GM23338 (cell line): ENCODE results near the gene ACSM2A. TPM values are rescaled to one million over a fixed set of nuclear protein-coding genes. Genes with fewer than 3 reads are reported as not detected.

Source experiments
- ATAC-seq: fragments of 200-7000 bp; cut with Tn5 transposase; 3 replicates; pipeline ENCODE4 v1.9.1; 2020
- DNase-seq: peaks from one replicate; pipeline ENCODE4 v3.0.0-alpha.2; 2015; ENCODE audit warnings: low spot score
- H2AFZ ChIP-seq: fragments of 200-600 bp; sonication (generic); 2 replicates; pipeline ENCODE4 v1.8.0; 2016; ENCODE audit warnings: antibody characterized with exemption, mild to moderate bottlenecking, moderate library complexity
- H3F3A ChIP-seq: fragments of 200-600 bp; sonication (generic); replicated peaks from 2 replicates; pipeline ENCODE4 v1.8.0; 2017; ENCODE audit warnings: antibody characterized with exemption, mixed run types, low read depth
- H3K27ac ChIP-seq: fragments of 200-600 bp; sonication (generic); 2 replicates; pipeline ENCODE4 v1.6.1; 2016; ENCODE audit warnings: low read depth
- H3K27me3 ChIP-seq: fragments of 200-600 bp; sonication (generic); 2 replicates; pipeline ENCODE4 v1.8.0; 2016; ENCODE audit warnings: mild to moderate bottlenecking, mixed run types, moderate library complexity; ENCODE audit not compliant: insufficient read depth
- H3K36me3 ChIP-seq: fragments of 200-600 bp; sonication (generic); 2 replicates; pipeline ENCODE4 v1.8.0; 2016; ENCODE audit warnings: mild to moderate bottlenecking; ENCODE audit not compliant: insufficient read depth
- H3K4me1 ChIP-seq: fragments of 200-600 bp; sonication (generic); 2 replicates; pipeline ENCODE4 v1.8.0; 2016; ENCODE audit warnings: mild to moderate bottlenecking, moderate library complexity; ENCODE audit not compliant: insufficient read depth
- H3K4me2 ChIP-seq: fragments of 200-600 bp; sonication (generic); 2 replicates; pipeline ENCODE4 v1.7.1; 2017; ENCODE audit warnings: mixed run types
- H3K4me3 ChIP-seq: fragments of 200-600 bp; sonication (generic); 2 replicates; pipeline ENCODE4 v1.6.1; 2016; ENCODE audit warnings: mixed run types
- H3K79me2 ChIP-seq: fragments of 200-600 bp; sonication (generic); replicated peaks from 2 replicates; pipeline ENCODE4 v1.8.0; 2017; ENCODE audit warnings: mild to moderate bottlenecking; ENCODE audit not compliant: insufficient read depth
- H3K9me2 ChIP-seq: fragments of 200-600 bp; sonication (generic); 2 replicates; pipeline ENCODE4 v1.8.0; 2017; ENCODE audit not compliant: insufficient read depth
- H4K20me1 ChIP-seq: fragments of 200-600 bp; sonication (generic); replicated peaks from 2 replicates; pipeline ENCODE4 v1.8.0; 2017; ENCODE audit warnings: mild to moderate bottlenecking; ENCODE audit not compliant: insufficient read depth
- H3K27ac Mint-ChIP-seq: 2 replicates; pipeline ENCODE4 v1.8.0; 2020; ENCODE audit warnings: inconsistent platforms, mild to moderate bottlenecking, moderate library complexity, mixed read lengths
- H3K27me3 Mint-ChIP-seq: 3 replicates; pipeline ENCODE4 v1.8.0; 2022; ENCODE audit warnings: low read depth, mild to moderate bottlenecking, moderate library complexity, mixed read lengths, inconsistent platforms; ENCODE audit not compliant: insufficient read depth, poor library complexity
- H3K36me3 Mint-ChIP-seq: 3 replicates; pipeline ENCODE4 v1.8.0; 2021; ENCODE audit warnings: low read depth, mild to moderate bottlenecking, inconsistent platforms, moderate library complexity, mixed read lengths
- H3K4me1 Mint-ChIP-seq: 3 replicates; pipeline ENCODE4 v1.8.0; 2020; ENCODE audit warnings: mild to moderate bottlenecking, inconsistent platforms, mixed read lengths
- H3K4me3 Mint-ChIP-seq: 3 replicates; pipeline ENCODE4 v1.8.0; 2021; ENCODE audit warnings: moderate library complexity, mild to moderate bottlenecking, inconsistent platforms, mixed read lengths
- H3K9me3 Mint-ChIP-seq: 3 replicates; pipeline ENCODE4 v1.8.0; 2020; ENCODE audit warnings: moderate library complexity, mild to moderate bottlenecking, inconsistent platforms, mixed read lengths
- CREB1 ChIP-seq: fragments of 250-450 bp; sonication (Bioruptor Pico); IDR thresholded peaks from 2 replicates; pipeline ENCODE4 v1.5.0; 2020; ENCODE audit warnings: low read depth, mild to moderate bottlenecking, moderate library complexity
- CTCF ChIP-seq, 2 experiments: fragments of 200-600 bp in 1 of 2; sonication (generic) in 1 of 2; conservative IDR thresholded peaks; 2 replicates each; pipeline versions ENCODE4 v1.5.1 to v1.6.1; 2016 to 2017; ENCODE audit warnings: antibody characterized with exemption in 2 of 2, low read depth in 2 of 2, mild to moderate bottlenecking in 2 of 2, moderate library complexity in 1 of 2
- ETS1 ChIP-seq: IDR thresholded peaks from 2 replicates; pipeline ENCODE4 v1.6.1; 2016; ENCODE audit warnings: antibody characterized with exemption
- EZH2 ChIP-seq: fragments of 200-600 bp; sonication (generic); IDR thresholded peaks from one replicate; pipeline ENCODE4 v1.8.0; 2017; ENCODE audit warnings: antibody characterized with exemption, mild to moderate bottlenecking, low read depth; ENCODE audit not compliant: unreplicated experiment
- EZH2phosphoT487 ChIP-seq: fragments of 200-600 bp; sonication (generic); IDR thresholded peaks from one replicate; pipeline ENCODE4 v1.8.1; 2018; ENCODE audit warnings: antibody characterized with exemption; ENCODE audit not compliant: unreplicated experiment
- JUNB ChIP-seq: IDR thresholded peaks from one replicate; pipeline ENCODE4 v1.6.1; 2016; ENCODE audit warnings: antibody characterized with exemption; ENCODE audit not compliant: unreplicated experiment
- NANOG ChIP-seq: IDR thresholded peaks from 2 replicates; pipeline ENCODE4 v1.6.1; 2016; ENCODE audit warnings: antibody characterized with exemption, borderline replicate concordance
- POLR2AphosphoS5 ChIP-seq: IDR thresholded peaks from 2 replicates; pipeline ENCODE4 v1.6.1; 2016; ENCODE audit warnings: antibody characterized with exemption, low read depth
- REST ChIP-seq: IDR thresholded peaks from one replicate; pipeline ENCODE4 v1.6.1; 2018; ENCODE audit warnings: antibody characterized with exemption; ENCODE audit not compliant: unreplicated experiment
- STAT1 ChIP-seq: IDR thresholded peaks from one replicate; pipeline ENCODE4 v1.6.1; 2016; ENCODE audit warnings: antibody characterized with exemption; ENCODE audit not compliant: unreplicated experiment
- ZNF114 ChIP-seq: fragments of 250-450 bp; sonication (Bioruptor Pico); IDR thresholded peaks from 2 replicates; pipeline ENCODE4 v1.5.0; 2020; ENCODE audit warnings: mild to moderate bottlenecking, moderate library complexity
- ZNF331 ChIP-seq: fragments of 250-450 bp; sonication (Bioruptor Pico); IDR thresholded peaks from 2 replicates; pipeline ENCODE4 v1.5.0; 2020; ENCODE audit warnings: low read depth, mild to moderate bottlenecking, moderate library complexity
- ZNF462 ChIP-seq: fragments of 250-450 bp; sonication (Bioruptor Pico); IDR thresholded peaks from 2 replicates; pipeline ENCODE4 v1.5.0; 2020; ENCODE audit warnings: mild to moderate bottlenecking, moderate library complexity
- polyA plus RNA-seq: library from polyadenylated mRNA; unstranded; fragments of >200 nt; fragmentation: Nextera tagmentation; extraction: Ambion mirVana; gene quantifications from 2 replicates; pipeline ENCODE4 v1.2.1, GENCODE V29; 2016
- total RNA-seq: library from RNA; depleted of rRNA; stranded (reverse); fragments of >200 nt; shearing (Covaris generic); gene quantifications from 2 replicates; pipeline ENCODE4 v1.2.3, GENCODE V29; 2014

The ACSM2A gene
- total and polyA plus RNA-seq, 2 experiments from 2014 or later: not detected

GRCh38 chr16:20504418-20504817 is 53.1 kb downstream of the ACSM2A start:
- no peaks in the 10 kb centered on the region for H3F3A ChIP-seq
- H3K4me3 ChIP-seq: no peak overlapping the region
- Mint-ChIP-seq H3K27me3 (no peaks in the 10 kb centered on the region), H3K4me1 (no peaks in the 10 kb centered on the region), H3K36me3 (peaks cover 12% of the 10 kb centered on the region; the same call in 2 of the 3 replicates), H3K4me3 (no peak overlapping the region), H3K9me3 (peaks cover 65% of the 10 kb centered on the region), H3K27ac (no peak overlapping the region)
- H3K27me3 ChIP-seq: no peaks in the 10 kb centered on the region
- no peak overlapping the region for H3K4me2 ChIP-seq
- ATAC-seq: no peak
- H3K79me2 ChIP-seq: no peaks in the 10 kb centered on the region
- H3K27ac ChIP-seq: no peak overlapping the region
- no peaks in the 10 kb centered on the region for H3K36me3 ChIP-seq
- H4K20me1 ChIP-seq: no peaks in the 10 kb centered on the region
- TF ChIP-seq ZNF114 (CRISPR knock-in tag) (no peak), NANOG (no peak), REST (no peak), ZNF331 (CRISPR knock-in tag) (no peak), STAT1 (no peak), ZNF462 (no peak), EZH2phosphoT487 (no peak), POLR2AphosphoS5 (no peak), CREB1 (CRISPR knock-in tag) (no peak), JUNB (no peak), CTCF (conservative IDR thresholded peaks at IDR 0.05; ENCODE audit: low read depth in 2 of 2) (no peak), EZH2 (no peak), ETS1 (no peak)
- peaks cover 4% of the 10 kb centered on the region; the same call in 1 of the 2 replicates for H3K9me2 ChIP-seq
- H3K4me1 ChIP-seq: no peaks in the 10 kb centered on the region
- no peak for DNase-seq
- H2AFZ ChIP-seq: no peak overlapping the region
